ENCODE data around the gene HOXC10. TPM values are rescaled to one million over a fixed set of nuclear protein-coding genes. Genes with fewer than 3 reads are reported as not detected.

HOXC10 gene
- total RNA-seq, 4 donors from 2014 or later: 1.3 to 12.4 (median 3.2) TPM; not detected in 1

DNA sequence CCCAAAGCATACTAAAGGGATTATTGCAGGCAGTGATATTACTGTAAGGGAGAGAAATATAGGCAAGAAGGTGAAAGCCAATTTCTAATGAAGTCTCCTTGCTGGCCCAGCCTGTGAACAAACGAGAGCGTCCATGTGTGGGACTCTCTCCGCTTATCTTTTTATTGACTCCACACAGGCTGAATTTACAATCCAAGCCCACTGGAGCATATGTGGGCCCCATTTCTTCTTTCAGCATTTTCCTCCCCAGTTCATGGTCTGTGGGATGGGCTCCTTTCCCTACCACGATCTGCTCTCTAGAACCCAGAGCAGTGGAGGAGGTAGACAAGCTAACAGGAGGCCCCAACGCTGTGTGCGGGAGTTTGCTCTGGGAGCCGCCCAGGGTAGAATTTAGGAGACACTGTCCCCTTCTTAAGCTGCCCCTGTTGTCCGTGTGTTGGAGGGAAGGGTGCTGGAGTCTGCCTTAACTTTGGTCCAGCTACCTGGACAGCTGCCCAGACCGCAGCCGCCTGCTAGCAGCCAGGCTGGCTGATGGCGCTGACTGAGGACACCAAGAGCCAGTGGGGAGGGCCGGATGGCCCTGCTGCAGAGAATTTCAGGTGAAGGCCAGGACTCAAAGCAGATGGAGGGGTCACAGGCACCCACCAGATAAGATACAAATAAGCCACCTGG lies 15.2 kb upstream of the HOXC10 start:
- DNase-seq: no peak
- no peak for TF ChIP-seq POLR2A (IDR thresholded peaks at IDR 0.05)
- TF ChIP-seq, protein P1, sequence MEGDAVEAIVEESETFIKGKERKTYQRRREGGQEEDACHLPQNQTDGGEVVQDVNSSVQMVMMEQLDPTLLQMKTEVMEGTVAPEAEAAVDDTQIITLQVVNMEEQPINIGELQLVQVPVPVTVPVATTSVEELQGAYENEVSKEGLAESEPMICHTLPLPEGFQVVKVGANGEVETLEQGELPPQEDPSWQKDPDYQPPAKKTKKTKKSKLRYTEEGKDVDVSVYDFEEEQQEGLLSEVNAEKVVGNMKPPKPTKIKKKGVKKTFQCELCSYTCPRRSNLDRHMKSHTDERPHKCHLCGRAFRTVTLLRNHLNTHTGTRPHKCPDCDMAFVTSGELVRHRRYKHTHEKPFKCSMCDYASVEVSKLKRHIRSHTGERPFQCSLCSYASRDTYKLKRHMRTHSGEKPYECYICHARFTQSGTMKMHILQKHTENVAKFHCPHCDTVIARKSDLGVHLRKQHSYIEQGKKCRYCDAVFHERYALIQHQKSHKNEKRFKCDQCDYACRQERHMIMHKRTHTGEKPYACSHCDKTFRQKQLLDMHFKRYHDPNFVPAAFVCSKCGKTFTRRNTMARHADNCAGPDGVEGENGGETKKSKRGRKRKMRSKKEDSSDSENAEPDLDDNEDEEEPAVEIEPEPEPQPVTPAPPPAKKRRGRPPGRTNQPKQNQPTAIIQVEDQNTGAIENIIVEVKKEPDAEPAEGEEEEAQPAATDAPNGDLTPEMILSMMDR (IDR thresholded peaks at IDR 0.05): no peak
- no peaks in the 10 kb centered on the region for H3K36me3 ChIP-seq
- peaks cover 0 to 4% of the 10 kb centered on the region in 2 donors for H3K4me1 ChIP-seq
- no peak overlapping the region for H3K4me3 ChIP-seq
- no peaks in the 10 kb centered on the region for H3K9me3 ChIP-seq
- H3K27me3 ChIP-seq: peaks cover 7 to 88% of the 10 kb centered on the region in 2 donors
- intact Hi-C loops (cut with DNase I; ENCODE audit: low total_unique reads): no loop called here
- H3K27ac ChIP-seq: no peak overlapping the region

DNA sequence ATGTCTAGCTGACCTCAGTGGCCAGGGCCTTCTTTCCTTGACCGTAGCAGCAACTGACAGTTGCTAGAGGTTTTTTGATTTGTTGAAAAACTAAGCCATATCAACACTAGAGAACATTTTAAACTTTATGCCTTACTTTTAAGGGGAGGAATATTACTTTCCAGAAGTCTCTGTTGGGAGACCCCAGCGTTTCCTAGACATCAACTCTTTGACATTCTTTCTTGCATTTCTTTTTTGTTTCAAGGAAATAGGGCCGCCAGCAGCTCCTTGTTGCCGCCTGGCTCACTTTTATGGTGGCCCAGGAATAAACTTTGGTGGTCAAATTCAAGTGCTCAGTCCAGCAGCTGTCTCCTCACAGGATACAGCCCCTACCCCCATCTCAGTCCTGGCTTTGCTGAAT lies 14.5 kb upstream of the HOXC10 start:
- intact Hi-C loops (cut with DNase I; ENCODE audit: low total_unique reads): no loop called here
- H3K4me1 ChIP-seq: peaks cover 0 to 4% of the 10 kb centered on the region in 2 donors
- H3K9me3 ChIP-seq: no peaks in the 10 kb centered on the region
- DNase-seq: no peak
- no peak overlapping the region for H3K4me3 ChIP-seq
- peaks cover 13 to 88% of the 10 kb centered on the region in 2 donors for H3K27me3 ChIP-seq
- no peaks in the 10 kb centered on the region for H3K36me3 ChIP-seq
- no peak overlapping the region for H3K27ac ChIP-seq
- TF ChIP-seq, protein P1 (IDR thresholded peaks at IDR 0.05): no peak
- no peak for TF ChIP-seq POLR2A (IDR thresholded peaks at IDR 0.05)

DNA sequence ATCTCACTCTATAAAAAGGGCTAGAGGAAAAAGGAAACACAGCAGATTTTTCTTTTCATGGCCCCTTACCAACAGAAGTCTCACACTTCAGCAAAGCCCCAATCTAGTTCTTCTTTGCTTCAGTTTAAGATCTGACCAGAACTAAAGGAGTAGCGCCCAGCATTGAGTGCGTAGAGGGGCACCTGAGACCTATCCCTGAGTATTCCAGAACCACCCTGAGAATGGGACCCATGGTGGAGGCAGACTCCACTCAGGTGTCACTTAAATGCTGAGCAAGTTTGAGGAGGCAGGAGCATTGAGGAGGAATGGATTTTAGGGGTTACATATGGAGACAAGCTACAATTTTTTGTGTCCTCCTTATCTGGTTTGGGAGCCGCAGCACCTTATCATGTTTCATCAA lies 13.8 kb upstream of the HOXC10 start:
- no peak for TF ChIP-seq POLR2A (IDR thresholded peaks at IDR 0.05)
- TF ChIP-seq, protein P1 (IDR thresholded peaks at IDR 0.05): no peak
- peaks cover 0 to 4% of the 10 kb centered on the region in 2 donors for H3K4me1 ChIP-seq
- H3K36me3 ChIP-seq: no peaks in the 10 kb centered on the region
- no peak overlapping the region for H3K27ac ChIP-seq
- DNase-seq: no peak
- intact Hi-C loops (cut with DNase I; ENCODE audit: low total_unique reads): no loop called here
- H3K9me3 ChIP-seq: no peaks in the 10 kb centered on the region
- no peak overlapping the region for H3K4me3 ChIP-seq
- H3K27me3 ChIP-seq: peaks cover 19 to 88% of the 10 kb centered on the region in 2 donors

DNA sequence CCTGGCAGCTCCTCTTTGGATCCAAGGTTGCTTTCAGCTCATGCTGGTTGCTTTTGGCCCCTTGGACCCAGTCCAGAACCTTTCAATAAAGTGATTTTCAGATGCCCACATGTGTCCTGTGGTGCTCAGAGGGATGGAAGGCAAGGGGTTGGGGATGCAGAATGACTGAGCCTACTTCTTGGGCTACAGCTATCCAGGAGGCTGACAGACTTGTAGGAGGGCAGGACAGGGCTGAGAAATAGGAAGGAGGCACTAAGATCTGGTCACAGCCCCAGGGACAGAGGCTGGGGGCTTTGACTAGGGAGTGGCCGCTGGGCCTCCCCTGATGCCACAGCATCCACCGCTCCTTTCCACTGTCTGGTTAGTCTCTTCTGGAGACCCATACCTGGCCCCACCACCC lies 13.3 kb upstream of the HOXC10 start:
- no peak for DNase-seq
- Histone ChIP-seq H3K27me3 (peaks cover 22 to 88% of the 10 kb centered on the region in 2 donors), H3K9me3 (no peaks in the 10 kb centered on the region), H3K4me3 (no peak overlapping the region), H3K4me1 (peaks cover 0 to 4% of the 10 kb centered on the region in 2 donors), H3K27ac (no peak overlapping the region), H3K36me3 (no peaks in the 10 kb centered on the region)
- TF ChIP-seq, protein P1 (IDR thresholded peaks at IDR 0.05): no peak
- no peak for TF ChIP-seq POLR2A (IDR thresholded peaks at IDR 0.05)
- intact Hi-C loops (cut with DNase I; ENCODE audit: low total_unique reads): no loop called here

DNA sequence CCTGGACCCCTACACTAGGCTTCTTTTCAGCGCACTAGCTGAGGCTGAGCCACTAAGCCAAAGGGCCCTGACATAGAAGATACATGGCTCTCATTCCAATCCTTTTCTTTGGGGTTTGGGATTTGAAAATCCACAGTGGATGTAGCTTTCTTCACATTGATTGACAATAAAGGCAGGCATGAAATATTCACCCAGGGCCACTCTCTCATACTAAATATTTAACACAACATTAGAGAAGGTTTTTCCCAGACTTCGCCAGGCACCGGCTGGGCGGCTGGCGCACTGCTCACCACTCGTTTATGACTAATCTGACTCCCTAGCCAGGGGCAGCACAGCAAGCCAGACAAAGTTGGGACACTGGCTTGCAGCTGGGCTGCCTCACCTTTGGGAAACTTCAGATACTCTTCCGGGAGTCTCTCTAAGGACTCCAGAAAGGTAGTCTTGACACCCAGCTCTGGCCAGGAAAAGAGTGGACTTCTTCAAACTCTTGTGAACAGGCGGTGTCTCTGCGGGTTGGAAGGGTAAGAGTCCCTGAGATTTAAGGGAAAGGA lies 12.7 kb upstream of the HOXC10 start:
- no peaks in the 10 kb centered on the region for H3K36me3 ChIP-seq
- H3K4me1 ChIP-seq: peaks cover 0 to 4% of the 10 kb centered on the region in 2 donors
- H3K27me3 ChIP-seq: peaks cover 22 to 88% of the 10 kb centered on the region in 2 donors
- H3K27ac ChIP-seq: no peak overlapping the region
- no peaks in the 10 kb centered on the region for H3K9me3 ChIP-seq
- intact Hi-C loops (cut with DNase I; ENCODE audit: low total_unique reads): no loop called here
- TF ChIP-seq POLR2A (IDR thresholded peaks at IDR 0.05): no peak
- TF ChIP-seq, protein P1 (IDR thresholded peaks at IDR 0.05): no peak
- no peak overlapping the region for H3K4me3 ChIP-seq
- no peak for DNase-seq
